WTC11 (cell line): Measurements from ENCODE around the gene TMEM239.

ENCODE experiments used
- ATF2 ChIP-seq: sonication (generic); formaldehyde crosslinking; IDR thresholded peaks from 2 replicates; pipeline ENCODE4 v1.8.1; 2022; ENCODE audit warnings: low read depth, missing genetic modification reagents, borderline replicate concordance
- CREB1 ChIP-seq: sonication (generic); formaldehyde crosslinking; IDR thresholded peaks from 2 replicates; pipeline ENCODE4 v1.8.0; 2023; ENCODE audit warnings: mild to moderate bottlenecking, missing genetic modification reagents
- CTCF ChIP-seq: fragments of 200-600 bp; IDR thresholded peaks from 2 replicates; pipeline ENCODE4 v1.8.0; 2022; ENCODE audit warnings: antibody characterized with exemption
- HMGA2 ChIP-seq: fragments of 250-450 bp; sonication (Bioruptor Pico); IDR thresholded peaks from 2 replicates; pipeline ENCODE4 v1.4.0; 2021; ENCODE audit warnings: mild to moderate bottlenecking, moderate library complexity
- OVOL2 ChIP-seq: fragments of 250-450 bp; sonication (Bioruptor Pico); IDR thresholded peaks from 2 replicates; pipeline ENCODE4 v1.9.0; 2021; ENCODE audit warnings: mild to moderate bottlenecking, borderline replicate concordance
- SP1 ChIP-seq: sonication (generic); formaldehyde crosslinking; conservative IDR thresholded peaks from 2 replicates; pipeline ENCODE4 v1.8.1; 2022; ENCODE audit warnings: missing genetic modification reagents
- TEAD4 ChIP-seq: sonication (generic); formaldehyde crosslinking; IDR thresholded peaks from 2 replicates; pipeline ENCODE4 v1.8.0; 2022; ENCODE audit warnings: mild to moderate bottlenecking, missing genetic modification reagents
- ZBTB21 ChIP-seq: sonication (generic); formaldehyde crosslinking; IDR thresholded peaks from 2 replicates; pipeline ENCODE4 v1.8.1; 2023; ENCODE audit warnings: mild to moderate bottlenecking, missing genetic modification reagents, borderline replicate concordance
- ZNF423 ChIP-seq: fragments of 250-450 bp; sonication (Bioruptor Pico); IDR thresholded peaks from 2 replicates; pipeline ENCODE4 v2.1.2; 2022; ENCODE audit warnings: mild to moderate bottlenecking, moderate library complexity

- TF ChIP-seq ATF2 (CRISPR knock-in tag): no peak
- no peak for TF ChIP-seq ZBTB21 (CRISPR knock-in tag)
- no peak for TF ChIP-seq CTCF
- no peak for TF ChIP-seq CREB1 (CRISPR knock-in tag)
- TF ChIP-seq ZNF423 (CRISPR knock-in tag): no peak
- TF ChIP-seq OVOL2 (CRISPR knock-in tag): no peak
- TF ChIP-seq SP1 (CRISPR knock-in tag): no peak
- TF ChIP-seq HMGA2 (CRISPR knock-in tag): no peak
- TF ChIP-seq TEAD4 (CRISPR knock-in tag): no peak
Observed at GRCh38 chr20:2838847-2839671, 22.9 kb downstream of the TMEM239 start.
